NCI-H1694 treated with DMSO at 0.1 percent for 48 hours (cell line): ENCODE data around the gene BMERB1.
"Not testable (repeated sequence)": the region's sequence is repeated elsewhere in the genome, so short reads cannot be mapped to it uniquely, and the experiment has no call there.

Experiments used
- DNase-seq: peaks from one replicate; lab custom pipeline; 2025; lab: John Stamatoyannopoulos, UW

The BMERB1 gene

GRCh38 chr16:15559176-15559575, 124.8 kb downstream of the BMERB1 start:
- DNase-seq = no peak

GRCh38 chr16:15564604-15565339, 130.4 kb downstream of the BMERB1 start:
- no peak for DNase-seq

GRCh38 chr16:15566095-15566494, 131.7 kb downstream of the BMERB1 start:
- no peak for DNase-seq

GRCh38 chr16:15567823-15568222, 133.4 kb downstream of the BMERB1 start:
- DNase-seq = no peak

GRCh38 chr16:15570666-15571065, 136.3 kb downstream of the BMERB1 start:
- not testable (repeated sequence) for DNase-seq

GRCh38 chr16:15571557-15571956, 137.2 kb downstream of the BMERB1 start:
- DNase-seq = no peak

- no peak for DNase-seq
Observed at GRCh38 chr16:15572329-15573001, 138.1 kb downstream of the BMERB1 start.

GRCh38 chr16:15573274-15573895, 139.0 kb downstream of the BMERB1 start:
- no peak for DNase-seq

GRCh38 chr16:15573896-15574613, 139.7 kb downstream of the BMERB1 start:
- DNase-seq = not testable (repeated sequence)

GRCh38 chr16:15574614-15574948, 140.2 kb downstream of the BMERB1 start:
- no peak for DNase-seq

- no peak for DNase-seq
Observed at GRCh38 chr16:15575293-15576049, 141.1 kb downstream of the BMERB1 start.

- DNase-seq = no peak
Observed at GRCh38 chr16:15576960-15577958, 142.9 kb downstream of the BMERB1 start.

- DNase-seq = no peak
Observed at GRCh38 chr16:15578824-15579223, 144.4 kb downstream of the BMERB1 start.

- DNase-seq = no peak
Observed at GRCh38 chr16:15581127-15581815, 146.9 kb downstream of the BMERB1 start.

GRCh38 chr16:15583526-15583925, 149.1 kb downstream of the BMERB1 start:
- no peak for DNase-seq

- no peak for DNase-seq
Observed at GRCh38 chr16:15585956-15586355, 151.6 kb downstream of the BMERB1 start.

- DNase-seq = no peak
Observed at GRCh38 chr16:15586716-15587115, 152.3 kb downstream of the BMERB1 start.

GRCh38 chr16:15587152-15587825, 152.9 kb downstream of the BMERB1 start:
- no peak for DNase-seq

- DNase-seq = no peak
Observed at GRCh38 chr16:15592324-15592723, 157.9 kb downstream of the BMERB1 start.
